Heart right ventricle (tissue), 16 donors: ENCODE measurements around the gene GPR31. TPM values are rescaled to one million over a fixed set of nuclear protein-coding genes. Genes with fewer than 3 reads are reported as not detected.
"Not testable (repeated sequence)": the region's sequence is repeated elsewhere in the genome, so short reads cannot be mapped to it uniquely, and the experiment has no call there.

ENCODE experiments used
- ATAC-seq, 8 donors: fragments of 200-7000 bp; cut with Tn5 transposase; one replicate each; pipeline ENCODE4 v1.9.1; 2020; ENCODE audit warnings: mild to moderate bottlenecking in 8 of 8, moderate library complexity in 8 of 8, moderate number of reproducible peaks in 1 of 8
- DNase-seq, 2 donors: peaks; one replicate each; pipeline ENCODE4 v3.0.0-alpha.2; 2020
- H3K27ac ChIP-seq, 10 donors: fragments of 200-600 bp; sonication (generic) in 2 of 10; one replicate each; pipeline versions ENCODE4 v1.5.0 to v1.8.0; 2020 to 2022; ENCODE audit warnings: mild to moderate bottlenecking in 3 of 10
- H3K27me3 ChIP-seq, 7 donors: fragments of 200-600 bp; one replicate each; pipeline ENCODE4 v1.8.0; 2021 to 2022; ENCODE audit warnings: mild to moderate bottlenecking in 2 of 7
- H3K36me3 ChIP-seq, 9 donors: fragments of 200-600 bp; sonication (generic) in 1 of 9; one replicate each; pipeline versions ENCODE4 v1.5.0 to v1.8.0; 2020 to 2022; ENCODE audit warnings: mild to moderate bottlenecking in 2 of 9
- H3K4me1 ChIP-seq, 9 donors: fragments of 200-600 bp; sonication (generic) in 1 of 9; one replicate each; pipeline versions ENCODE4 v1.5.0 to v1.8.0; 2020 to 2022; ENCODE audit warnings: mild to moderate bottlenecking in 4 of 9
- H3K4me3 ChIP-seq, 10 donors: fragments of 200-600 bp; sonication (generic) in 2 of 10; one replicate each; pipeline versions ENCODE4 v1.5.0 to v1.8.0; 2020 to 2022; ENCODE audit warnings: mild to moderate bottlenecking in 7 of 10, moderate library complexity in 2 of 10
- H3K9me3 ChIP-seq, 11 donors: fragments of 200-600 bp in 10 of 11; sonication (generic) in 2 of 11; one replicate each; pipeline versions ENCODE4 v1.5.0 to v1.8.0; 2013 to 2022; ENCODE audit warnings: mild to moderate bottlenecking in 2 of 11, control low read depth in 1 of 11, moderate library complexity in 1 of 11
- WGBS, 2 donors: extraction: QIAGEN DNeasy Blood & Tissue Kit; methylation state at CpG; one replicate each; pipeline ENCODE4 v1.1.7; 2013; ENCODE audit warnings: inconsistent platforms in 1 of 2; 5-methylcytosine and 5-hydroxymethylcytosine counted together
- intact Hi-C, 10 donors: fragments of 100-400 bp; cut with DNase I; formaldehyde crosslinking; loops; one replicate each; pipeline versions ENCODE4 v1.11.1 to v1.14.2; 2022
- polyA plus RNA-seq, 2 donors: library from polyadenylated mRNA; stranded (reverse); fragments of 200-250 nt; gene quantifications; one replicate each; pipeline ENCODE4 v1.2.3, GENCODE V29; 2013
- total RNA-seq, 10 donors: library from RNA; stranded (reverse); fragmentation: NEBNext Ultra II Directional in 3 of 10; extraction: Animal tissue kit (Norgen Biotek cat#: 25700) in 3 of 10; gene quantifications; one replicate each; pipeline versions ENCODE4 v1.2.1 to v1.2.4, GENCODE V29; 2021 to 2023
- TF ChIP-seq, protein P1 (sequence below), 9 donors: fragments of 200-600 bp; sonication (generic) in 2 of 9; IDR thresholded peaks; one replicate each; pipeline versions ENCODE4 v1.5.0 to v1.8.0; 2021 to 2022; ENCODE audit warnings: antibody characterized with exemption in 9 of 9, mild to moderate bottlenecking in 5 of 9, moderate library complexity in 1 of 9
- donor health status: Arrhythmogenic right ventricular cardiomyopathy.
- donor health status: ischemic (EF 13 %, LVEDD 7.1; RV severe dilation, severe dysfunction).
- donor health status: healthy with polysubstance abuse.
- donor health status: DM: no; HTN: yes; CAD: no.
- donor health status: DM: no; HTN: no; CAD: no.
- donor health status: ischemic (EF 25% LVEDD 6.9; RV normal size, moderate dysfunction).
- donor health status: ischemic (EF 25% LVEDD 5.7; RV mildly dilated, moderate dysfunction).
- donor health status: healthy.
- donor health status: DM: yes; HTN: yes; CAD: no.
- donor health status: Ischemic cardiomyopathy.
- donor health status: ischemic (EF 35%, LVEDD 5.7; RV mildly dilated, moderate dysfunction).
- donor health status: nonischemic (EF 11% LVEDD 7.7; RV severe dilation, severe dysfunction).
- donor health status: DM: yes; HTN: yes; CAD: no.
- donor health status: PGD.
- donor health status: ischemic (EF 29% LVEDD 5.4; RV normal size, mild dysfunction).
- donor health status: nonischemic (EF 23%, LVEDD 6.1; RV moderate dilation, normal function).

Gene GPR31
- total and polyA plus RNA-seq, 12 donors: not detected

GRCh38 chr6:167200806-167201205, 43.0 kb upstream of the GPR31 start:
- ATAC-seq: no peak
- TF ChIP-seq, protein P1, sequence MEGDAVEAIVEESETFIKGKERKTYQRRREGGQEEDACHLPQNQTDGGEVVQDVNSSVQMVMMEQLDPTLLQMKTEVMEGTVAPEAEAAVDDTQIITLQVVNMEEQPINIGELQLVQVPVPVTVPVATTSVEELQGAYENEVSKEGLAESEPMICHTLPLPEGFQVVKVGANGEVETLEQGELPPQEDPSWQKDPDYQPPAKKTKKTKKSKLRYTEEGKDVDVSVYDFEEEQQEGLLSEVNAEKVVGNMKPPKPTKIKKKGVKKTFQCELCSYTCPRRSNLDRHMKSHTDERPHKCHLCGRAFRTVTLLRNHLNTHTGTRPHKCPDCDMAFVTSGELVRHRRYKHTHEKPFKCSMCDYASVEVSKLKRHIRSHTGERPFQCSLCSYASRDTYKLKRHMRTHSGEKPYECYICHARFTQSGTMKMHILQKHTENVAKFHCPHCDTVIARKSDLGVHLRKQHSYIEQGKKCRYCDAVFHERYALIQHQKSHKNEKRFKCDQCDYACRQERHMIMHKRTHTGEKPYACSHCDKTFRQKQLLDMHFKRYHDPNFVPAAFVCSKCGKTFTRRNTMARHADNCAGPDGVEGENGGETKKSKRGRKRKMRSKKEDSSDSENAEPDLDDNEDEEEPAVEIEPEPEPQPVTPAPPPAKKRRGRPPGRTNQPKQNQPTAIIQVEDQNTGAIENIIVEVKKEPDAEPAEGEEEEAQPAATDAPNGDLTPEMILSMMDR (IDR thresholded peaks at IDR 0.05): no peak
- Histone ChIP-seq H3K4me3 (no peak overlapping the region), H3K9me3 (peaks cover 0 to 14% (median 0%) of the 10 kb centered on the region in 11 donors), H3K27me3 (peaks cover 0 to 52% (median 22%) of the 10 kb centered on the region in 7 donors), H3K27ac (no peak overlapping the region), H3K36me3 (no peaks in the 10 kb centered on the region), H3K4me1 (no peaks in the 10 kb centered on the region)
- WGBS, 2 donors: 90 to 92% methylated on average over 14 of the region's 14 CpGs
- intact Hi-C loops: no loop called here
- no peak for DNase-seq

GRCh38 chr6:167195941-167196610, 38.3 kb upstream of the GPR31 start:
- ATAC-seq, H3K4me1 ChIP-seq, H3K4me3 ChIP-seq, H3K27ac ChIP-seq, DNase-seq, H3K36me3 ChIP-seq: not testable (repeated sequence)
- peaks cover 0 to 40% (median 22%) of the 10 kb centered on the region in 7 donors for H3K27me3 ChIP-seq
- intact Hi-C loops: loop anchor here in 1 of 10 donors (10.0 kb wide), 1 partner anchor 99 kb away; the partner anchor contains the start of gene UNC93A
- WGBS, 2 donors: 54 to 65% methylated on average over 9 to 10 of the region's 21 CpGs
- H3K9me3 ChIP-seq: peaks cover 0 to 21% (median 0%) of the 10 kb centered on the region in 11 donors

- ATAC-seq, H3K36me3 ChIP-seq, H3K27ac ChIP-seq, H3K4me3 ChIP-seq, H3K4me1 ChIP-seq, DNase-seq: not testable (repeated sequence)
- WGBS, 2 donors: 80 to 92% methylated on average over 6 of the region's 6 CpGs
- Histone ChIP-seq H3K9me3 (peaks cover 0 to 30% (median 0%) of the 10 kb centered on the region in 11 donors), H3K27me3 (peaks cover 0 to 18% (median 8%) of the 10 kb centered on the region in 7 donors)
- intact Hi-C loops: loop anchor here in 1 of 10 donors (10.0 kb wide), 1 partner anchor 101 kb away; the partner anchor contains the start of gene UNC93A
These were observed 35.8 kb upstream of the GPR31 start for GRCh38 chr6:167193515-167194125.

- intact Hi-C loops: loop anchor here in 1 of 10 donors (10.0 kb wide), 1 partner anchor 104 kb away; the partner anchor contains the start of gene UNC93A
- ATAC-seq, H3K4me1 ChIP-seq, H3K36me3 ChIP-seq, H3K4me3 ChIP-seq, DNase-seq, H3K27ac ChIP-seq: not testable (repeated sequence)
- peaks cover 0 to 13% (median 0%) of the 10 kb centered on the region in 7 donors for H3K27me3 ChIP-seq
- peaks cover 0 to 16% (median 0%) of the 10 kb centered on the region in 11 donors for H3K9me3 ChIP-seq
- WGBS, 2 donors: 93 to 95% methylated on average over 8 of the region's 8 CpGs
These were observed 33.3 kb upstream of the GPR31 start for GRCh38 chr6:167191043-167191583.

DNA sequence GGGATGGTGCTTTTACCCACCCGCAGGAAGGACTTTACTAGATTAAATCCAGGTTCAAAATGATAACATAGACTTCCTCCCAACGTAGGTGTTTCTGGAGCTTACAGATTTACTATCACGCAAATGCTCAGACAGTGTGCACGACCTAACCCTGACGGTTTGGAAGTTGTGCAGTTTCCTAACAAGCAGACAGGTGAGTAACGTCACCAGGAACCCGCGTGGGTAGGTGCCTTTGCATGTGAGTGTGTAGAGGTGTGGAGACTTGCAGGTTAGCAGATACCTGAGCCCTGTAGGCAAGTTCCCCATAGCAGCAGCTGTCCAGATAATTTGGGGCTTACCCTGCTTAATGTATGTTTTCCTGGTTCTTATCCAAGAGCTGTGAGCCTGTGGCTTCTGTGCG, 29.5 kb upstream of the GPR31 start:
- H3K27me3 ChIP-seq, DNase-seq, H3K27ac ChIP-seq, H3K4me1 ChIP-seq, H3K36me3 ChIP-seq, ATAC-seq, H3K4me3 ChIP-seq: not testable (repeated sequence)
- intact Hi-C loops: loop anchor here in 2 of 10 donors (5.0 to 10.0 kb wide), 2 partner anchors 180 to 1168 kb away; no protein-coding TSS in a partner anchor
- WGBS, 2 donors: 79 to 80% methylated on average over 9 of the region's 9 CpGs
- peaks cover 0 to 16% (median 0%) of the 10 kb centered on the region in 11 donors for H3K9me3 ChIP-seq

GRCh38 chr6:167185101-167185500, 27.3 kb upstream of the GPR31 start:
- not testable (repeated sequence) for H3K4me3 ChIP-seq, ATAC-seq, H3K27ac ChIP-seq, H3K36me3 ChIP-seq, H3K27me3 ChIP-seq, H3K9me3 ChIP-seq, H3K4me1 ChIP-seq, DNase-seq
- intact Hi-C loops: loop anchor here in 2 of 10 donors (5.0 to 10.0 kb wide), 2 partner anchors 182 to 1170 kb away; no protein-coding TSS in a partner anchor
- 67 to 72% methylated on average over 3 of the region's 3 CpGs for WGBS, 2 donors
